ENCODE data around the gene TMC6. TPM values are rescaled to one million over a fixed set of nuclear protein-coding genes. Genes with fewer than 3 reads are reported as not detected.

Gene TMC6
- total and polyA plus RNA-seq, 8 donors: 9.2 to 223 (median 41.7) TPM

DNA sequence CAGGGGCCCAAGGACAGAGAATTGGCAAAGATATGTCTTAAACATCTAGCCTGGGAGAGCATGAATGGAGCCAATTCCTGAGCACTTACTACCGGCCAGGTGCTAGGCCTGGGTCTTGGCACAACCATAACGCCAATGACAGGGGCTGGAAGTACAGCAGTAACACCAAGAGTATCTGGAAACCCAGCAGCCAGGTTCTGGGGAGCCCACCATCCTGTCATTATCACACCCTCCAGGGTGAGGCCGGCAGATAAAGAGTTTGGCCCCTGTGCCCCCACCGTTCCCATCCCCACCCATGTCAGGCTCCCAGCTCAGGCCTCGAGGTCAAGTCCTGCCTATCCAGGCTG lies 1.5 kb upstream of the TMC6 start:
- H3K4me1 ChIP-seq: peaks cover 62 to 95% (median 78%) of the 10 kb centered on the region in 4 donors
- peak overlapping the region in 4 of 5 donors; percentile 77 to 91 (median 84) for H3K27ac ChIP-seq
- peaks cover 0 to 15% (median 2%) of the 10 kb centered on the region in 4 donors for H3K36me3 ChIP-seq
- intact Hi-C loops (cut with DNase I; ENCODE audit: low total_unique reads): no loop called here
- TF ChIP-seq POLR2AphosphoS5 (IDR thresholded peaks at IDR 0.05) (no peak), POLR2A (IDR thresholded peaks at IDR 0.05) (no peak)
- TF ChIP-seq, protein P1, sequence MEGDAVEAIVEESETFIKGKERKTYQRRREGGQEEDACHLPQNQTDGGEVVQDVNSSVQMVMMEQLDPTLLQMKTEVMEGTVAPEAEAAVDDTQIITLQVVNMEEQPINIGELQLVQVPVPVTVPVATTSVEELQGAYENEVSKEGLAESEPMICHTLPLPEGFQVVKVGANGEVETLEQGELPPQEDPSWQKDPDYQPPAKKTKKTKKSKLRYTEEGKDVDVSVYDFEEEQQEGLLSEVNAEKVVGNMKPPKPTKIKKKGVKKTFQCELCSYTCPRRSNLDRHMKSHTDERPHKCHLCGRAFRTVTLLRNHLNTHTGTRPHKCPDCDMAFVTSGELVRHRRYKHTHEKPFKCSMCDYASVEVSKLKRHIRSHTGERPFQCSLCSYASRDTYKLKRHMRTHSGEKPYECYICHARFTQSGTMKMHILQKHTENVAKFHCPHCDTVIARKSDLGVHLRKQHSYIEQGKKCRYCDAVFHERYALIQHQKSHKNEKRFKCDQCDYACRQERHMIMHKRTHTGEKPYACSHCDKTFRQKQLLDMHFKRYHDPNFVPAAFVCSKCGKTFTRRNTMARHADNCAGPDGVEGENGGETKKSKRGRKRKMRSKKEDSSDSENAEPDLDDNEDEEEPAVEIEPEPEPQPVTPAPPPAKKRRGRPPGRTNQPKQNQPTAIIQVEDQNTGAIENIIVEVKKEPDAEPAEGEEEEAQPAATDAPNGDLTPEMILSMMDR (IDR thresholded peaks at IDR 0.05): no peak
- 39 to 58% (median 53%) methylated on average over 3 to 5 of the region's 5 CpGs for WGBS, 5 donors
- no peak for DNase-seq
- H3K9me3 ChIP-seq: no peaks in the 10 kb centered on the region
- peaks cover 0 to 45% (median 5%) of the 10 kb centered on the region in 3 donors for H3K27me3 ChIP-seq
- H3K4me3 ChIP-seq: peak overlapping the region in 1 of 4 donors; percentile 56

DNA sequence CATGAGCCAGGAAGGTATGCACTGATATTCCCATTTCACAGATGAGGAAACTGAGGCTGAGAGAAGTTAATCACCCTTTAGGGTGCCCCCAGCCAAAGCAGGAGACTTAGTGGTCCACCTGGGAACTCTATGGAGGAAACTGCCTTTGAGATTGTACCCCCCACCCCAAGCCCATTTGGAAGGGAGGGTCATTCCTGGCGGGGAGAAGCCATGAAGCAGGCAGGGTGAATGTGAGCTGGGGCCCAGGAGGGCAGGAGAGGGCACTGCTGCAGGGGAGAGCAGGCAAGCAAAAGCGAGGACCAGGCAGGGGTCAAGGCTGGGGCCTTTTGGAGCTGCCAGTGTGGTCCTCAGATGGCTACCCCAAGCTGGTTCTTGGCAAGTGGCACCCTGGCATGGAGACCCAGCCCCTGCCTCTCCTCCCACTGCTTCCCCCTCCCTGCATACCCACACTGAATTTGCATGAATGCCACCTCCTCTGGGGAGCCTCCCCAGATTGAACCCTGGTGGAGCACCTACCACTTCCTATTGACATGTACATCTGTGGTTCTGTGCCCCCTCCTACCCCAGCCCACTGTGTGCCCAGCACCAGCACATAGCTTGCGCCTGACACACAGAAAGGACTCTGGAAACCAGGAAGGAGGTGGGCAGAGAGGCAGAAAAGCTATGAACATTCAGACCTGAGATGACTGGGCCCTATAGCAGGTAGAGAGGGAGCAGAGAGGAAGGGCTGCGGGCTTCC lies 965 bp upstream of the TMC6 start:
- Histone ChIP-seq H3K27me3 (peaks cover 0 to 45% (median 5%) of the 10 kb centered on the region in 3 donors), H3K27ac (peak overlapping the region; percentile 15 to 91 (median 83)), H3K9me3 (no peaks in the 10 kb centered on the region), H3K4me1 (peaks cover 62 to 100% (median 81%) of the 10 kb centered on the region in 4 donors), H3K4me3 (peak overlapping the region in 2 of 4 donors; percentile 71 to 88), H3K36me3 (peaks cover 0 to 18% (median 5%) of the 10 kb centered on the region in 4 donors)
- TF ChIP-seq POLR2AphosphoS5 (IDR thresholded peaks at IDR 0.05): no peak
- 72 to 81% (median 76%) methylated on average over 4 of the region's 4 CpGs for WGBS, 5 donors
- peak in 1 of 2 donors; percentile 55 for DNase-seq
- intact Hi-C loops (cut with DNase I; ENCODE audit: low total_unique reads): no loop called here

DNA sequence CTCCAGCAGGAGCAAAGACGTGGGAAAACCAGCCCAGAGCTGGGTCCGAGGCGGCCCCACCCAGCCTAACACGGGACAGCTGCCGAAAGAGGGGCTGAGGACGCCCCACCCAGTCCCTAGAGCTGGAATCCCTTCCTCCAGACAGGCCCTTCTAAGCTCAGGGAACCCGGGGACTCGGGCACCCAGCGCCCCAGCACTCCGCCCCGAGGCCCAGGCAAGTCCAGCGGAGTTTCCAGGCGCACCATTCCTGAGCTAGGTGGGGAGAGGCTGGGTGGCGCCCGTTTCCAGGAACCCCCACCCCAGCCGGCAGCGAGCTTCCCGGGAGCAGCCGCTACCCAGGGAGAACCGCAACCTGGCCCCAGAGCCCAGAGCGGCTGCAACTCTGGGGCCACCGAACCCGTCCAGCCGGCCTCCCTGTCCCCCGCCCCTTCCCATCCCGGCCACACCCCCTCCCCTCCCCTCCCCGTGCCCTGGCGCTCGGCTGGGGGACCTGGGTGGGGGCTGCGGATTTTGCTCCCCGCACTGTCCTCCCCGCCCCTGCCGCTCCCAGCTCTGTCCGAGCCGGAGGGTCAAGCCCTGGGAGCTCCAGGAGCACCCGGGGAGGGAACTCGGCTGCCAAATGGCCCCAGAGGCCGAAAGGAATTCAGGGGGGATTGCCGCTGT lies 536 bp downstream of the TMC6 start:
- intact Hi-C loops (cut with DNase I; ENCODE audit: low total_unique reads): no loop called here
- Histone ChIP-seq H3K4me3 (peak overlapping the region; percentile 68 to 88 (median 72)), H3K4me1 (peaks cover 56 to 91% (median 78%) of the 10 kb centered on the region in 4 donors), H3K9me3 (no peaks in the 10 kb centered on the region), H3K27me3 (peaks cover 0 to 45% (median 5%) of the 10 kb centered on the region in 3 donors), H3K27ac (peak overlapping the region; percentile 63 to 91 (median 83)), H3K36me3 (peaks cover 4 to 32% (median 20%) of the 10 kb centered on the region in 4 donors)
- 0 to 6% (median 2%) methylated on average over 13 to 39 of the region's 39 CpGs for WGBS, 5 donors
- TF ChIP-seq, protein P1 (IDR thresholded peaks at IDR 0.05): no peak
- TF ChIP-seq POLR2A (IDR thresholded peaks at IDR 0.05) (no peak), EP300 (IDR thresholded peaks at IDR 0.05) (no peak), POLR2AphosphoS5 (IDR thresholded peaks at IDR 0.05) (no peak)
- peak; percentile 48 to 80 for DNase-seq

DNA sequence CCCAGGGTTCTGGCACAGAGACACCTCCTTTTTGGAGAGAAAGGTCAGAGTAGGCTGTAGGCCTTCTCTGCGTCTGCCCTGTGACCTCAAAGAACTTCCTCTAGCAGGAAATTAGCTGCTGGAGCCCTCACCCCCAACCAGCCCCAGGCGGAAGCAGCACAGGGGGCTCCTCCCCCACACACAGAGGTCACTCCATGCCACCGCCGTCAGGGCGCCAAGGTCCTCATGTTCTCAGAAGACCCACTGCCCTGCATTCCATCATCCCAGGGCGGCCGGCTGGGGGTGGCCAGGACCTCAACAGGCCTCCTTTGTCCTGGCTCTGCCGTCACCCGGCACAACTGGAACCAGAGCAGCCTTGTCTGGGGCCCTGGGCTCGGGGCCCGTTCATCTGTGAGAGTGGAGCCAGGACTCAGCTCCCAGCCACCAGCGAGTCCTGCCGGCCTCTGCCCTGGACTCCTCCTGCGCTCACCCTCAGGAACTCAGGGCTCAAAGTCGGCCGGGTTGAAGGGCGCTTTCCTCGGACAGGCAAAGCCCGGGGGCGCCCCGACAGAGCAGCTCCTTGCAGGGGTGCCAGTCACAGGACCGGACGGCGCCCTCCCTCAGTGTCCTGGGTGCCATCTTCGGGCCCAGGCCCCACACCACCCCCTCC lies 1.2 kb downstream of the TMC6 start:
- peak overlapping the region; percentile 63 to 91 (median 83) for H3K27ac ChIP-seq
- H3K4me3 ChIP-seq: peak overlapping the region; percentile 68 to 88 (median 72)
- intact Hi-C loops (cut with DNase I; ENCODE audit: low total_unique reads): no loop called here
- DNase-seq: peak; percentile 57 to 83
- TF ChIP-seq POLR2AphosphoS5 (IDR thresholded peaks at IDR 0.05) (peak in 2 of 3 donors; percentile 57 to 59), EP300 (IDR thresholded peaks at IDR 0.05) (no peak)
- TF ChIP-seq, protein P1 (IDR thresholded peaks at IDR 0.05): no peak
- peaks cover 0 to 44% (median 5%) of the 10 kb centered on the region in 3 donors for H3K27me3 ChIP-seq
- H3K4me1 ChIP-seq: peaks cover 55 to 89% (median 71%) of the 10 kb centered on the region in 4 donors
- H3K36me3 ChIP-seq: peaks cover 4 to 39% (median 26%) of the 10 kb centered on the region in 4 donors
- H3K9me3 ChIP-seq: no peaks in the 10 kb centered on the region
- 13 to 39% (median 19%) methylated on average over 5 to 25 of the region's 25 CpGs for WGBS, 5 donors
